A549 treated with AZD9567 at 1 μM for 4 hours (cell line): ENCODE data around the gene R3HCC1L. TPM values are rescaled to one million over a fixed set of nuclear protein-coding genes. Genes with fewer than 3 reads are reported as not detected.

ENCODE experiments used
- total RNA-seq: library from RNA; stranded (reverse); fragments of 200-300 nt; extraction: Qiagen RNA extraction; gene quantifications from 5 replicates; pipeline ENCODE4 v1.2.3, GENCODE V29; 2022; ENCODE audit not compliant: insufficient read depth

R3HCC1L gene
- 10.7 to 14.1 TPM (median 13.0 TPM) in 5 replicates for total RNA-seq

GRCh38 chr10:98134431-98135221 lies at the start of gene R3HCC1L:
R3HCC1L (plus strand) TSS chr10:98134657; CDS start chr10:98208115, 73,458 bp downstream.

GRCh38 chr10:98267894-98268693 lies 133.6 kb downstream of the R3HCC1L start, which contains the start of gene LOXL4:
LOXL4 (minus strand) TSS chr10:98268194; CDS start chr10:98263019, 5,175 bp downstream.

Other genes starting within 250 kb of the R3HCC1L start
- gene CRTAC1, start 104.0 kb upstream of the R3HCC1L start, total RNA-seq = 0.91 to 6.9 TPM (median 1.3 TPM) in 5 replicates
- 1.1 to 2.5 TPM (median 1.3 TPM) in 5 replicates for gene LOXL4, start 133.5 kb downstream of the R3HCC1L start, total RNA-seq